ENCODE data around the gene MS4A4A. TPM values are rescaled to one million over a fixed set of nuclear protein-coding genes. Genes with fewer than 3 reads are reported as not detected.

The MS4A4A gene
- total RNA-seq (2021; fragmentation: NEBNext Ultra II Directional; extraction: Animal tissue kit (Norgen Biotek cat#: 25700)) = not detected in 2 replicates
- not detected in 2 replicates for polyA plus RNA-seq (2011; rRNA removed)
- polyA plus RNA-seq (2011; cell fraction: cytosol; rRNA removed) = not detected
- not detected for polyA plus RNA-seq (2011; cell fraction: nucleus; rRNA removed)
- polyA plus RNA-seq (2012, experiment 1 of 2) = not detected in 4 replicates
- polyA plus RNA-seq (2012, experiment 2 of 2) = not detected
- not detected for polyA plus RNA-seq (2013, experiment 1 of 2)
- not detected for polyA plus RNA-seq (2013, experiment 2 of 2)
- polyA minus RNA-seq (2011; rRNA and poly(A)+ RNA removed) = not detected in 2 replicates
- polyA minus RNA-seq (2011; cell fraction: cytosol; rRNA and poly(A)+ RNA removed) = not detected
- not detected for polyA minus RNA-seq (2011; cell fraction: nucleus; rRNA and poly(A)+ RNA removed)
- long read RNA-seq, experiment 1 = 0 reads
- long read RNA-seq, experiment 2, partial matches to known transcripts = 0 of 1 reads
- long read RNA-seq, experiment 2, other reads (novel, unspliced or antisense) = 0 of 1 reads

GRCh38 chr11:60280412-60280811 is at the start of gene MS4A4A:
Gene MS4A4A (plus strand): TSS chr11:60280666. CDS start chr11:60280676, 10 bp downstream.
- Histone ChIP-seq H4K20me1 (replicated peaks in 1 of 2; ENCODE audit: control insufficient read depth in 1 of 2, insufficient read depth in 2 of 2, low read length in 2 of 2) (no peaks in the 10 kb centered on the region), H3K23me2 (ENCODE audit: low read depth, low read length) (no peaks in the 10 kb centered on the region; the same call in 1 of the 2 replicates), H2AFZ (ENCODE audit: low read length) (0 out of 2 replicates have a peak within 1 kb of the TSS, but pooled peaks have one; percentile 25), H3K36me3 (ENCODE audit: control insufficient read depth in 2 of 4, insufficient read depth in 4 of 4, low read length in 3 of 4) (no peaks in the 10 kb centered on the region), H3K4ac (replicated peaks; ENCODE audit: insufficient read length, low read depth, low read length) (no peak within 1 kb of the TSS), H3K27ac (ENCODE audit: low read depth, low read length) (no peak within 1 kb of the TSS), H3K4me2 (ENCODE audit: insufficient read depth in 1 of 2, low read depth in 2 of 2, low read length in 2 of 2) (no peak within 1 kb of the TSS), H3K79me1 (ENCODE audit: low read depth, low read length) (no peaks in the 10 kb centered on the region), H4K8ac (ENCODE audit: extremely low read depth, insufficient read depth, low read length) (no peak within 1 kb of the TSS), H3K9ac (replicated peaks in 1 of 4; ENCODE audit: extremely low read depth in 1 of 4, low read depth in 3 of 4, low read length in 3 of 4) (no peak within 1 kb of the TSS), H2AK5ac (ENCODE audit: low read depth, low read length) (no peak within 1 kb of the TSS), H3K27me3 (replicated peaks in 1 of 4; ENCODE audit: control insufficient read depth in 3 of 4, extremely low read depth in 1 of 4, insufficient read depth in 3 of 4, low read length in 3 of 4) (no peaks in the 10 kb centered on the region), H3K79me2 (ENCODE audit: control insufficient read depth in 1 of 2, insufficient read depth in 2 of 2, low read length in 2 of 2) (no peaks in the 10 kb centered on the region), H3K18ac (ENCODE audit: extremely low read depth, low read length) (no peak within 1 kb of the TSS; the same call in 1 of the 2 replicates), H3K4me1 (replicated peaks in 1 of 4; ENCODE audit: control insufficient read depth in 3 of 4, insufficient read depth in 4 of 4, low read length in 3 of 4) (peaks cover 3 to 9% (median 4%) of the 10 kb centered on the region in 4 experiments; a peak in 5 of 7 replicates), H4K5ac (ENCODE audit: insufficient read length, low read depth, low read length) (no peak within 1 kb of the TSS), H3K14ac (ENCODE audit: insufficient read length) (no peak within 1 kb of the TSS), H4K91ac (replicated peaks; ENCODE audit: insufficient read length, low read length) (no peak within 1 kb of the TSS), H3K9me3 (ENCODE audit: insufficient read depth in 2 of 2, low read depth in 1 of 2, low read length in 1 of 2) (no peaks in the 10 kb centered on the region), H2BK5ac (ENCODE audit: low read depth, low read length) (no peak within 1 kb of the TSS), H3K56ac (replicated peaks; ENCODE audit: insufficient read length, low read depth, low read length) (no peak within 1 kb of the TSS), H2BK15ac (ENCODE audit: low read length) (no peak within 1 kb of the TSS), H2BK20ac (ENCODE audit: low read length) (no peak within 1 kb of the TSS), H3K23ac (ENCODE audit: insufficient read length) (no peak within 1 kb of the TSS), H2BK120ac (replicated peaks; ENCODE audit: low read depth, low read length) (peak within 1 kb of the TSS; percentile 22), H2BK12ac (ENCODE audit: low read depth, low read length) (no peak within 1 kb of the TSS), H3K4me3 (ENCODE audit: extremely low read depth in 1 of 4, insufficient read depth in 2 of 4, low read depth in 3 of 4, low read length in 4 of 4) (no peak within 1 kb of the TSS)
- ChIA-PET CTCF (ENCODE audit: partially characterized antibody) (interaction anchor here (0.8 kb wide), 1 partner anchor 15 kb away, joined by 3 read pairs; no protein-coding TSS in a partner anchor), POLR2A (ENCODE audit: partially characterized antibody) (no interaction called here)
- DNase-seq (ENCODE audit: low read depth in 1 of 2, low spot score in 2 of 2) = no peak
- FAIRE-seq = no peak
- WGBS, 2 experiments (ENCODE audit: extremely low coverage in 1 of 2, insufficient coverage in 1 of 2, insufficient read length in 1 of 2, insufficient replicate concordance in 2 of 2, low coverage in 1 of 2, low lambda C conversion rate in 2 of 2, missing lambda C conversion rate in 1 of 2) = 94% methylated on average over 3 of the region's 3 CpGs; no CpG with 5 or more reads in 1 of the 2 experiments
- TF ChIP-seq BCL11A (IDR thresholded peaks at IDR 0.05; ENCODE audit: low read depth in 2 of 2, low read length in 2 of 2) (no peak), MAFK (IDR thresholded peaks at IDR 0.05; ENCODE audit: low read depth, low read length) (no peak), TAF1 (IDR thresholded peaks at IDR 0.05; ENCODE audit: low read depth, low read length) (no peak), ATF2 (IDR thresholded peaks at IDR 0.05; ENCODE audit: low read length) (no peak), CTCF (IDR thresholded peaks at IDR 0.05; ENCODE audit: control extremely low read depth in 1 of 3, insufficient read depth in 1 of 3, low read depth in 1 of 3, low read length in 3 of 3) (no peak), TAF7 (optimal IDR thresholded peaks at IDR 0.05; ENCODE audit: borderline replicate concordance, low read depth, low read length) (no peak), EP300 (IDR thresholded peaks at IDR 0.05; ENCODE audit: borderline replicate concordance in 1 of 2, low read depth in 2 of 2, low read length in 2 of 2) (no peak)
